GM10248 (cell line): ENCODE data around the gene ASB3.

Experiments used
- CTCF ChIA-PET: fragments of 300-600 bp; sonication (Branson Sonifier 250); formaldehyde crosslinking; extraction: SDS; loops from one replicate; lab custom pipeline; 2021; ENCODE audit warnings: antibody characterized with exemption; lab: Yijun Ruan, JAX
- POLR2A ChIA-PET: fragments of 350-650 bp; sonication (Branson Sonifier 250); formaldehyde crosslinking; extraction: SDS; loops from one replicate; lab custom pipeline; 2020; ENCODE audit warnings: antibody characterized with exemption; lab: Yijun Ruan, JAX
- DNase-seq: peaks from one replicate; pipeline ENCODE4 v3.0.0; 2012; ENCODE audit errors: extremely low spot score
- TF ChIP-seq, protein P1 (sequence below): IDR thresholded peaks from 2 replicates; pipeline ENCODE4 v1.5.1; 2012; ENCODE audit warnings: mild to moderate bottlenecking, low read depth; ENCODE audit errors: extremely low read depth, missing control alignments, control extremely low read depth

Gene ASB3

DNA sequence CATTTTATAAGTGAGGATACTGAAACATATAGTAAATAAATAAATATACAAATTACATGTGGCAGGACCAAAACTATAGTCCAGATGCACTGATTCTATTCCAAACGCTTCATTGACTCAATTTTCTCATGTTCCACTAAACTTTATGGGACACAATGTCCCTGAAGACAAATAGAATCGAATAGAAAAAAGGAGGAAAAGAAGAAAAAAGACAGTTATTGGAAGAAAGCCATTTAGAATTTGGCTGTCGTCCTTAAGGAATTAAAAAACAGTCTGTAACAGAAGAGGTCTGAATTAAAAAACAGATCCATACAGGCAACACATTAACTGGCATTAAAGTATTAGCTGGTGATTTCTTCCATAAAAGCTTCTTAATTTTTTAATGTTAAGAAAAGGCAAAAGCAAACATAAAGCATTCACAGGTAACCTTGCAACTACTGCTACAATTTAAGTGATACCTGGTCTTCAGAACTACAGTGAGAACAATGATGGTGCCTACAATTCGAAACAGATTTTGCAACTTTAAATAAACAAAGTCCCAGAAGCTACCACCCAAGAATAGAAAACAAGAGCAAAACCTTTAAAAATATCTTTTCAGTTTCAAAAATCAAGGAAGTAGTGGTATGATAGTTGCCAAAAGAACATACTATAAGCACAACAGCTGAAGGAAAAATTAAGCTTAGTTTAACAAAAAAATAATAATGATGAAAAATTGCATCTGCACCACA is 36.5 kb downstream of the ASB3 start:
- TF ChIP-seq, protein P1, sequence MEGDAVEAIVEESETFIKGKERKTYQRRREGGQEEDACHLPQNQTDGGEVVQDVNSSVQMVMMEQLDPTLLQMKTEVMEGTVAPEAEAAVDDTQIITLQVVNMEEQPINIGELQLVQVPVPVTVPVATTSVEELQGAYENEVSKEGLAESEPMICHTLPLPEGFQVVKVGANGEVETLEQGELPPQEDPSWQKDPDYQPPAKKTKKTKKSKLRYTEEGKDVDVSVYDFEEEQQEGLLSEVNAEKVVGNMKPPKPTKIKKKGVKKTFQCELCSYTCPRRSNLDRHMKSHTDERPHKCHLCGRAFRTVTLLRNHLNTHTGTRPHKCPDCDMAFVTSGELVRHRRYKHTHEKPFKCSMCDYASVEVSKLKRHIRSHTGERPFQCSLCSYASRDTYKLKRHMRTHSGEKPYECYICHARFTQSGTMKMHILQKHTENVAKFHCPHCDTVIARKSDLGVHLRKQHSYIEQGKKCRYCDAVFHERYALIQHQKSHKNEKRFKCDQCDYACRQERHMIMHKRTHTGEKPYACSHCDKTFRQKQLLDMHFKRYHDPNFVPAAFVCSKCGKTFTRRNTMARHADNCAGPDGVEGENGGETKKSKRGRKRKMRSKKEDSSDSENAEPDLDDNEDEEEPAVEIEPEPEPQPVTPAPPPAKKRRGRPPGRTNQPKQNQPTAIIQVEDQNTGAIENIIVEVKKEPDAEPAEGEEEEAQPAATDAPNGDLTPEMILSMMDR, result no peak
- POLR2A ChIA-PET, result no interaction called here
- CTCF ChIA-PET, result interaction anchor here (0.8 to 1.6 kb wide), 3 partner anchors 12 to 18 kb away, joined by 3 to 5 read pairs (median 4); partner anchors contain the start of gene CHAC2
- DNase-seq, result no peak

DNA sequence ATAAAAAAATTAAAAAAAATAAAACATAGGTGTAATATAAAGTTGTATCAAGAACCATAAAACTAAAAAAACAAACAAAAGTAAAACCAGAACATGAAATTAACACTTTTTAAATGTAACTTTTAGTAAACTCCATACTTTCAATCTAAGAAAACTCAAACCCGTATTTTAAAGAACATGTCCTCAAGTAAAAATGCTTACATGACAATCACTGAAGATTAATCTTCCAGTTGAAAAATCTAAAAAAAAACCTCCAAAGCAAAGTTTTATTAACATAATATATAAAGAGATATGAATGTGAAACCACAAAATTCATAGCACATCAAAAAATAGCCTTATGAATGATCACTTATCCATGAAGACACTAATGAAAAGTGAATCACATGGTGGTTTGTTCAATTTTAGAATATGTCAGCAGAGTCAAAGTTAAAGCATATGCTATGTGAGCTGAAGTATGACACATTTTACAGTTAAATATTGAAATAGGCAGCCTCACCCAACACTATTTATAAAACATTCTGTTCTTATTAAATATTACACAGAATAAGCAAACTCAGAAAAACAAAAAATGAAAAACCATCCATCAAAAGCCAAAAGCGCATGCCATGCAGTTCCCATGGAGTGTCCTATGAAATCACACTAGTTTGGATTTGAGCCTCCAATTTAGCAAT is 42.2 kb downstream of the ASB3 start:
- no peak for DNase-seq
- ChIA-PET CTCF (interaction anchor here (0.9 to 2.1 kb wide), 5 partner anchors 12 to 28 kb away, joined by 3 to 6 read pairs (median 4); partner anchors contain the start of gene CHAC2), POLR2A (no interaction called here)
- TF ChIP-seq, protein P1, result no peak

GRCh38 chr2:53740170-53740569 is 46.6 kb downstream of the ASB3 start:
- ChIA-PET POLR2A (no interaction called here), CTCF (interaction anchor here (1.2 to 3.2 kb wide), 3 partner anchors 9 to 60 kb away, joined by 3 to 9 read pairs (median 4); no protein-coding TSS in a partner anchor)
- DNase-seq, result no peak
- TF ChIP-seq, protein P1, result peak; percentile 21

- CTCF ChIA-PET, result interaction anchor here (1.0 to 3.2 kb wide), 5 partner anchors 8 to 62 kb away, joined by 3 to 9 read pairs (median 4); no protein-coding TSS in a partner anchor
- POLR2A ChIA-PET, result no interaction called here
- no peak for DNase-seq
- TF ChIP-seq, protein P1, result no peak
Observed at GRCh38 chr2:53739032-53739431, 47.7 kb downstream of the ASB3 start.

DNA sequence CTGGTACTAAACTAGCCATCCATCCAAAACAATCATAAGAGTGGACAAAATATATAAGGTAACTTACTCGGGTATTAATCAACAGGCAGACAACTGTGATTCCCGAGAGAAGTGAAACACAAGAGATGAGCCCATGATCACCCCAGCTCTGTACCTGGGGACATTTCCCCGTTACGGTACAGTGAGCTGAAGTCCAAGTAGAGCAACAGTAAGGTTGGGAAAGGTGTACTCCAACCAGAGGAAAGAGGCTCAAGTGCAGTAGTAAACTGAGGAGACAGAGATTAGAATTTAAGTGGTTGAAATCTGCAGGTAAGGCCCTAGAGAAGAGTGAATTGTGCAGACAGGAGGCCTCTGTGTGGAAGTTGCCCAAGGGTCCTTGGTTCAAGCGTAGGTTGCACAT is 49.7 kb downstream of the ASB3 start:
- no peak for DNase-seq
- ChIA-PET POLR2A (no interaction called here), CTCF (no interaction called here)

More for the DNA sequence above, 49.7 kb downstream of the ASB3 start:
- TF ChIP-seq, protein P1, result no peak
